ENCODE measurements around the gene TAS1R1. TPM values are rescaled to one million over a fixed set of nuclear protein-coding genes. Genes with fewer than 3 reads are reported as not detected.

The TAS1R1 gene
- total and polyA plus RNA-seq, 10 of the 15 experiments (the other 5 are each of a cell fraction or from before 2014, with no cell fraction given), result 0.03 to 0.06 (median 0.04) TPM; not detected in 7

- TF ChIP-seq ZNF687 (IDR thresholded peaks at IDR 0.05), result no peak
- TF ChIP-seq STAT3 (IDR thresholded peaks at IDR 0.05; ENCODE audit: low read depth, low read length), result no peak
- no peak for TF ChIP-seq TCF12 (IDR thresholded peaks at IDR 0.05; ENCODE audit: low read depth, low read length)
- no peak for TF ChIP-seq ATF2 (IDR thresholded peaks at IDR 0.05; ENCODE audit: low read length)
- no peak for TF ChIP-seq EED (IDR thresholded peaks at IDR 0.05; ENCODE audit: low read depth)
Observed at GRCh38 chr1:6619045-6619444, 63.9 kb downstream of the TAS1R1 start (continued).

Data from GM12878 (cell line).